OCI-LY7 (cell line): ENCODE measurements around the gene TRIM49B. TPM values are rescaled to one million over a fixed set of nuclear protein-coding genes. Genes with fewer than 3 reads are reported as not detected.
"Not testable (repeated sequence)": the region's sequence is repeated elsewhere in the genome, so short reads cannot be mapped to it uniquely, and the experiment has no call there.

Source experiments
- Bru-seq: library from RNA; stranded (reverse); fragments of 400-500 nt; gene quantifications from one replicate; lab custom pipeline; 2021; lab: Mats Ljungman, UMichigan
- BruChase-seq, 2 experiments: library from RNA; stranded (reverse); fragments of 400-500 nt; gene quantifications; one replicate each; lab custom pipeline; 2021; lab: Mats Ljungman, UMichigan
- BruUV-seq: library from RNA; stranded (reverse); fragments of 400-500 nt; replicated peaks from 2 replicates; lab custom pipeline; 2021; lab: Mats Ljungman, UMichigan
- CTCF ChIA-PET: fragments of 300-600 bp; sonication (Branson Sonifier 250); formaldehyde crosslinking; loops from one replicate; lab custom pipeline; 2022; ENCODE audit warnings: antibody characterized with exemption; ENCODE audit not compliant: unreplicated experiment; lab: Charles Lee
- POLR2A ChIA-PET: fragments of 300-600 bp; sonication (Branson Sonifier 250); formaldehyde crosslinking; loops from one replicate; lab custom pipeline; 2022; ENCODE audit warnings: antibody characterized with exemption; lab: Charles Lee
- DNase-seq: peaks from one replicate; pipeline ENCODE4 v3.0.0-alpha.2; 2015; ENCODE audit warnings: low spot score
- H2AFZ ChIP-seq: fragments of 200-600 bp; sonication (generic), shearing (Covaris generic); 2 replicates; pipeline ENCODE4 v1.6.1; 2014; ENCODE audit warnings: mild to moderate bottlenecking, antibody characterized with exemption, low read length, moderate library complexity
- H3K27ac ChIP-seq: fragments of 200-600 bp; sonication (generic); 2 replicates; pipeline ENCODE4 v1.5.1; 2014; ENCODE audit warnings: mixed run types, low read depth, mild to moderate bottlenecking, moderate library complexity, low read length, inconsistent platforms; ENCODE audit not compliant: poor library complexity, severe bottlenecking
- H3K36me3 ChIP-seq: fragments of 200-600 bp; sonication (generic); 2 replicates; pipeline ENCODE4 v1.6.1; 2014; ENCODE audit warnings: mild to moderate bottlenecking, antibody characterized with exemption, low read length, moderate library complexity, mixed read lengths; ENCODE audit not compliant: insufficient read depth
- H3K4me1 ChIP-seq: fragments of 200-600 bp; sonication (generic); 2 replicates; pipeline ENCODE4 v1.5.1; 2014; ENCODE audit warnings: mild to moderate bottlenecking, low read length; ENCODE audit not compliant: insufficient read depth, poor library complexity, severe bottlenecking
- H3K4me2 ChIP-seq: fragments of 200-600 bp; sonication (generic); 2 replicates; pipeline ENCODE4 v1.6.1; 2014; ENCODE audit warnings: mild to moderate bottlenecking, low read length
- H3K4me3 ChIP-seq: fragments of 200-600 bp; sonication (generic); 2 replicates; pipeline ENCODE4 v1.5.1; 2014; ENCODE audit warnings: mild to moderate bottlenecking, low read depth, low read length; ENCODE audit not compliant: poor library complexity, severe bottlenecking
- H3K79me2 ChIP-seq: fragments of 200-600 bp; sonication (generic); 2 replicates; pipeline ENCODE4 v1.6.1; 2016; ENCODE audit warnings: low read depth, mild to moderate bottlenecking, low read length, moderate library complexity, mixed read lengths; ENCODE audit not compliant: insufficient read depth
- H3K9me2 ChIP-seq: fragments of 200-600 bp; sonication (generic); 2 replicates; pipeline ENCODE4 v1.6.1; 2016; ENCODE audit warnings: mild to moderate bottlenecking, low read length, mixed read lengths; ENCODE audit not compliant: insufficient read depth
- H3K9me3 ChIP-seq: fragments of 200-600 bp; sonication (generic); 2 replicates; pipeline ENCODE4 v1.6.1; 2014; ENCODE audit warnings: mild to moderate bottlenecking, mixed run types, low read length, mixed read lengths
- H4K20me1 ChIP-seq: fragments of 200-600 bp; sonication (generic); 2 replicates; pipeline ENCODE4 v1.6.1; 2014; ENCODE audit warnings: mild to moderate bottlenecking, antibody characterized with exemption, low read length, moderate library complexity, mixed read lengths; ENCODE audit not compliant: insufficient read depth
- intact Hi-C: fragments of 100-400 bp; cut with micrococcal nuclease; formaldehyde crosslinking; loops from one replicate; pipeline ENCODE4 v1.10.0; 2022; ENCODE audit not compliant: unreplicated experiment
- long read RNA-seq: library from polyadenylated mRNA; stranded (forward); transcript quantifications from one replicate; pipeline ENCODE4 v2.0.0, GENCODE V29; 2022
- total RNA-seq, 2 experiments: library from RNA; depleted of rRNA in 1 of 2; stranded (reverse); fragments of >200 nt in 1 of 2; shearing (Covaris generic) in 1 of 2; gene quantifications; 2 replicates each; pipeline ENCODE4 v1.2.3, GENCODE V29; 2014 to 2022

The TRIM49B gene
- total RNA-seq (2014; rRNA removed; shearing (Covaris generic)): not detected in 2 replicates
- total RNA-seq (2022): not detected in 2 replicates
- Bru-seq, nascent RNA: not detected
- BruChase-seq, experiment 1, labeled RNA remaining after a 6-hour chase: not detected
- BruChase-seq, experiment 2, labeled RNA remaining after a 2-hour chase: not detected
- long read RNA-seq: 0 reads

DNA sequence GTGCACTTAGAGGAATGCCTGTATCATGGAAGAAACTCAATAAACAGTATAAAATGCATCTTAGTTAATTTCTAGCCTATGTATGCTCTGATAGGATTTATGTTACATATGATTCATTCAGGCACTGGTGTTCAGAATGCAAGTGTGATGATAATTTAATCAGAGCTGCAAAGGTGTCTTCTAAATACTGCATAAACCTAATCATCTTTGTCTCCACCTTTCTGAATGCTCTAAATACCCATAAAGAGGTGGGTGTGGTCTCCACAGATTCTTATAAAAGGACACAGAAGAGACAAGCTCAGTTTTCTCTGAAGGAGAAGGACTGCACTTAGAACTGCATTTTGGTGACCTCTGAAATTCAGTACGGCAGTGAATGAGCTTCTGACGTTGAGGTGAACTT is at the start of gene TRIM49B:
Gene TRIM49B, plus strand, starts transcription at position 301 of the 400 bp plus-strand sequence. CDS start 2,777 bp downstream, outside the sequence.
- H3K4me3 ChIP-seq, DNase-seq, H3K4me2 ChIP-seq, intact Hi-C loops, CTCF ChIA-PET, H3K4me1 ChIP-seq, BruUV-seq, H3K36me3 ChIP-seq, H3K9me2 ChIP-seq, H3K79me2 ChIP-seq, H3K27ac ChIP-seq, POLR2A ChIA-PET, H4K20me1 ChIP-seq, H3K9me3 ChIP-seq, H2AFZ ChIP-seq: not testable (repeated sequence)

- H3K9me2 ChIP-seq, H3K9me3 ChIP-seq, H3K27ac ChIP-seq, intact Hi-C loops, POLR2A ChIA-PET, DNase-seq, CTCF ChIA-PET, H3K4me1 ChIP-seq, H3K36me3 ChIP-seq, H3K4me2 ChIP-seq, H4K20me1 ChIP-seq, BruUV-seq, H3K79me2 ChIP-seq, H3K4me3 ChIP-seq, H2AFZ ChIP-seq: not testable (repeated sequence)
Measured at GRCh38 chr11:48983785-48984184, 44.8 kb upstream of the TRIM49B start, which contains the start of gene TRIM51G. Gene TRIM51G, minus strand, starts transcription at chr11:48983885. Its CDS starts 2,190 bp downstream, at chr11:48981695.

- BruUV-seq, H3K79me2 ChIP-seq, H3K4me2 ChIP-seq, DNase-seq, H3K4me3 ChIP-seq, H3K36me3 ChIP-seq, H3K27ac ChIP-seq, H4K20me1 ChIP-seq, intact Hi-C loops, POLR2A ChIA-PET, H3K9me2 ChIP-seq, H2AFZ ChIP-seq, H3K9me3 ChIP-seq, H3K4me1 ChIP-seq, CTCF ChIA-PET: not testable (repeated sequence)
Measured at GRCh38 chr11:49048229-49048628, 19.6 kb downstream of the TRIM49B start.

GRCh38 chr11:49049821-49050220 is 21.2 kb downstream of the TRIM49B start:
- H3K27ac ChIP-seq, CTCF ChIA-PET, H2AFZ ChIP-seq, H3K4me1 ChIP-seq, POLR2A ChIA-PET, H3K79me2 ChIP-seq, H3K4me3 ChIP-seq, H3K9me3 ChIP-seq, H3K36me3 ChIP-seq, BruUV-seq, H3K9me2 ChIP-seq, H3K4me2 ChIP-seq, DNase-seq, H4K20me1 ChIP-seq, intact Hi-C loops: not testable (repeated sequence)

DNA sequence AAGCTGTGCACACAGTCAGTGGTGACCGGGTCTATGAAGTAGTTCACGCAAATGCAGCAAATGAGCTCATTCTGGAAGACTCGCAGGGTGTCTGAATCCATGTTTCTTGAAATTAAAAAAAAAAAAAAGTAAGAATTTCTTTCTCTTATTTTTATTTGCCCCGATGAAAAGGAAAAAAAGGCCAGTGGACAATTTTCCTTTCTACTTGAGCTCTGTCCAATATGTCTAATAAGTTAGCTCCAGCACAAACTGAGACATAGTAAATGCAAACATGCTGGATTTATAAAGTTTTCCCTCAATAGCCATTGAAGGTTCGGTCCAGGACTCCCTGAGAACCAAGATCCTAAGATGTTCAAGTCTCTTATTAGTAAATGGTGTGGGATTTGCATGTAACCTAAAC is 30.4 kb downstream of the TRIM49B start, which contains the start of gene TRIM64C:
Gene TRIM64C, minus strand, starts transcription at position 101 of the 400 bp plus-strand sequence. Its CDS starts 0 bp downstream, at position 101.
- H3K27ac ChIP-seq, CTCF ChIA-PET, H3K9me2 ChIP-seq, H3K9me3 ChIP-seq, intact Hi-C loops, H3K4me2 ChIP-seq, H3K4me3 ChIP-seq, POLR2A ChIA-PET, BruUV-seq, H3K36me3 ChIP-seq, H4K20me1 ChIP-seq, H3K79me2 ChIP-seq, H3K4me1 ChIP-seq, H2AFZ ChIP-seq, DNase-seq: not testable (repeated sequence)

- H3K9me2 ChIP-seq, H3K4me3 ChIP-seq, DNase-seq, CTCF ChIA-PET, intact Hi-C loops, H3K4me2 ChIP-seq, H3K4me1 ChIP-seq, H3K9me3 ChIP-seq, BruUV-seq, H3K79me2 ChIP-seq, H4K20me1 ChIP-seq, H3K27ac ChIP-seq, H3K36me3 ChIP-seq, H2AFZ ChIP-seq: not testable (repeated sequence)
- POLR2A ChIA-PET: interaction anchor here (0.6 kb wide), 1 partner anchor 67 kb away, joined by 3 read pairs; no protein-coding TSS in a partner anchor
Measured at GRCh38 chr11:49069897-49070296, 41.3 kb downstream of the TRIM49B start.
